Measurements from ENCODE around the gene LEPR.
A peak's percentile ranks its signal among the peaks of the same experiment; 100 is the strongest.

The LEPR gene

DNA sequence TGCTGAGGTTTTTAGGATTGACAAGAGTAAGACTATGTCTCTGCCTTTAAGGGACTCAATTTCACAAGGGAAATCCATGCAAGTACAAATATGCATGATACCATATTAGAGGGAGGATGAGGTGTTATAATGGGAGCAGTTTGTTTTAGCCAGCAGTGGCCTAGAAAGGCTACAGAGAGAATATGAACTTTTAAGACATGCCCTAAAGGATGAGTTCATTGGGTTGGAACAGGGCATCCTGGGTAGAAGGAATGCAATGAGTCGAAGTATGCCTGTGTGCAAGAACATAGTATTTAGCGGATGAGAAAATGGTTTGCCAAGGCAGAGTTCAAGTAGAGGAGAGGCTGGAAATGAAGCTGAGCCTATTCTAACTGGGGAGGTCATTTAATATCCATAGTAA, 32.6 kb upstream of the LEPR start:
- TF ChIP-seq, protein P1, sequence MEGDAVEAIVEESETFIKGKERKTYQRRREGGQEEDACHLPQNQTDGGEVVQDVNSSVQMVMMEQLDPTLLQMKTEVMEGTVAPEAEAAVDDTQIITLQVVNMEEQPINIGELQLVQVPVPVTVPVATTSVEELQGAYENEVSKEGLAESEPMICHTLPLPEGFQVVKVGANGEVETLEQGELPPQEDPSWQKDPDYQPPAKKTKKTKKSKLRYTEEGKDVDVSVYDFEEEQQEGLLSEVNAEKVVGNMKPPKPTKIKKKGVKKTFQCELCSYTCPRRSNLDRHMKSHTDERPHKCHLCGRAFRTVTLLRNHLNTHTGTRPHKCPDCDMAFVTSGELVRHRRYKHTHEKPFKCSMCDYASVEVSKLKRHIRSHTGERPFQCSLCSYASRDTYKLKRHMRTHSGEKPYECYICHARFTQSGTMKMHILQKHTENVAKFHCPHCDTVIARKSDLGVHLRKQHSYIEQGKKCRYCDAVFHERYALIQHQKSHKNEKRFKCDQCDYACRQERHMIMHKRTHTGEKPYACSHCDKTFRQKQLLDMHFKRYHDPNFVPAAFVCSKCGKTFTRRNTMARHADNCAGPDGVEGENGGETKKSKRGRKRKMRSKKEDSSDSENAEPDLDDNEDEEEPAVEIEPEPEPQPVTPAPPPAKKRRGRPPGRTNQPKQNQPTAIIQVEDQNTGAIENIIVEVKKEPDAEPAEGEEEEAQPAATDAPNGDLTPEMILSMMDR (IDR thresholded peaks at IDR 0.05; ENCODE audit: insufficient read depth, low read depth, low read length, missing control alignments) = no peak
- DNase-seq (ENCODE audit: low read depth) = no peak
- no peak overlapping the region for H3K4me3 ChIP-seq (ENCODE audit: low read depth, low read length)

DNA sequence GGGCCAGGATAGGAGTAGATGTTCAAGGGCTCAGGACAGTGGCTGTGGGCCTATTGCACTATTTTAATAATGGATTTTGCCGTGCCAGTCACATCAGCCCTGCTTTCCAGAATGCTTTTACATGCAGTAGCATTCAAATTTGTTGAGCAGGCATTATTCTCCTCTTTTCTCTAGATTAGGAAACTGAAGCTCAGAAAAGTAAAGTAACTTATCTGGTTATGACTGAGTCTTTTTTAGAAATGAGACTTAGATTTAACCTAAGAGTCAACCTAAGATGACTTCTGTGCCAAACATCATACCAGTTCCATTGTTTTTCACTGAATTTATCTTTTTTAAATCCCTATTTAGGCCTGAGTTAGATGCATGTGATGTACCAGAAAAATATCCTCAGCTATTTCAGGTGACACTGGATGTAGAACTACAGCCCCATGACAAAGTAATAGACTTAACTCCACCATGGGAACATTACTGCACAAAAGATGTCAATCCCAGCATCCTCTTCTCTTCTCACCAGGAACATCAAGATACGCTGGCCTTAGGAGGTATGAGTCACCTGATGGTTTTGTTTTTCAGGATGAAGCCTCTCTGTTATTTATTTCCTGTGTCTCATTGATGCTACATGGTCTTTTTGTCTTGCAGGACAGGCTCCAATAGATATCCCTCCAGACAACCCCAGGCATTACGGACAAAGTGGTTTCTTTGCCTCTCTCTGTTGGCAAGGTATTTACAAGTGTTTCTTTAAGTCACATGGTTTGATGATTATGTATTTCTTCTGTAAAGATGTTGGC, 31.4 kb upstream of the LEPR start:
- no peak for DNase-seq (ENCODE audit: low read depth)
- H3K4me3 ChIP-seq (ENCODE audit: low read depth, low read length) = no peak overlapping the region
- TF ChIP-seq, protein P1 (IDR thresholded peaks at IDR 0.05; ENCODE audit: insufficient read depth, low read depth, low read length, missing control alignments) = no peak

DNA sequence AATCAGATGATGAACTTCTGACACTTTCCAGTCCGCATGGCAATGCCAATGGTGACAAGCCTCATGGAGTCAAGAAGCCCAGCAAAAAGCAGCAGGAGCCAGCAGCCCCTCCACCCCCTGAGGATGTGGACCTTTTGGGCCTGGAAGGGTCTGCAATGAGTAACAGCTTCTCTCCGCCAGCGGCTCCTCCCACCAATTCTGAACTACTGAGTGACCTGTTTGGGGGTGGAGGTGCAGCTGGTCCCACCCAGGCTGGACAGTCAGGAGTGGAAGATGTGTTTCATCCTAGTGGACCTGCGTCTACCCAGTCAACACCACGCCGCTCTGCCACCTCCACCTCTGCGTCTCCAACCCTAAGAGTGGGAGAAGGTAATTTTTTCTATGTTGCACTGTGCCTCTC, 28.0 kb upstream of the LEPR start:
- no peak for DNase-seq (ENCODE audit: low read depth)
- TF ChIP-seq, protein P1 (IDR thresholded peaks at IDR 0.05; ENCODE audit: insufficient read depth, low read depth, low read length, missing control alignments) = no peak
- H3K4me3 ChIP-seq (ENCODE audit: low read depth, low read length) = no peak overlapping the region

DNA sequence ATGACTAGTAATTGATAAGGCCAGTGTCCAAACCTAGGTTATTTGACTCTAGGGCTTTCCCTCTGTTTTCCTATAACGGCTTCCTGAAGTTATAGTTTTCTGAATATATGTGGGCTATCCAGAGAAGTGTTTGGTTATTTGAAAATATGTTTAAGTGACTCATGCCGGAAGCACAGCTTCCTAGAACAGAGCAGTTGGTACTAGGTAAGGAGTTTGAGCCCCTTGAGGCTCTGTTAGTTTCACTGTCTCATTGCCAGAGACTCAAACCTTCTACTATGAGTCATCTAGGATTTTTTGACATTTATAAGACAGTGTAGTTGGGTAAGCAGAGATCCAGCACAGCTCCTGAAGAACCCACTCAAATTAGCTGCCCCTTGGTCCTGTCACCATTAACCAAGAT, 27.1 kb upstream of the LEPR start:
- TF ChIP-seq, protein P1 (IDR thresholded peaks at IDR 0.05; ENCODE audit: insufficient read depth, low read depth, low read length, missing control alignments) = no peak
- DNase-seq (ENCODE audit: low read depth) = peak; percentile 73
- no peak overlapping the region for H3K4me3 ChIP-seq (ENCODE audit: low read depth, low read length)

DNA sequence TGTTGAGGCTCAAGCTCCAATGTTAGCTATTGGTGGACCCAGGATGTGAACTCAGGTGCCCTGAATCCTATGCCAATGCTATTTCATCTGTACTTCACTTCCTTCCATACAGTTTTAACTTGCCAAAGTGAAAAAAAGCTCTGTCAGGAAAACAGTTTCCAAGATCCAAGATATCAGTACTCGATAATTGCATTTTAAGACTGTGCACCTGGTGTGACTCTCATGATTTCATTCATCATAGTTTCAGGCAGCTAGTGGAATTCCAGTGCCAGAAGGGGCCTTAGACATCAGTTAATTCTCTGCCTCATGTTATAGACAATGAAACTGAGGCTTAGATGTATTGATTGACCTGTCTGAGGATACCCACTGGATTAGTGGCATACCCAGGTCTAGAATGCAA, 26.5 kb upstream of the LEPR start:
- TF ChIP-seq, protein P1 (IDR thresholded peaks at IDR 0.05; ENCODE audit: insufficient read depth, low read depth, low read length, missing control alignments) = no peak
- no peak for DNase-seq (ENCODE audit: low read depth)
- H3K4me3 ChIP-seq (ENCODE audit: low read depth, low read length) = no peak overlapping the region

DNA sequence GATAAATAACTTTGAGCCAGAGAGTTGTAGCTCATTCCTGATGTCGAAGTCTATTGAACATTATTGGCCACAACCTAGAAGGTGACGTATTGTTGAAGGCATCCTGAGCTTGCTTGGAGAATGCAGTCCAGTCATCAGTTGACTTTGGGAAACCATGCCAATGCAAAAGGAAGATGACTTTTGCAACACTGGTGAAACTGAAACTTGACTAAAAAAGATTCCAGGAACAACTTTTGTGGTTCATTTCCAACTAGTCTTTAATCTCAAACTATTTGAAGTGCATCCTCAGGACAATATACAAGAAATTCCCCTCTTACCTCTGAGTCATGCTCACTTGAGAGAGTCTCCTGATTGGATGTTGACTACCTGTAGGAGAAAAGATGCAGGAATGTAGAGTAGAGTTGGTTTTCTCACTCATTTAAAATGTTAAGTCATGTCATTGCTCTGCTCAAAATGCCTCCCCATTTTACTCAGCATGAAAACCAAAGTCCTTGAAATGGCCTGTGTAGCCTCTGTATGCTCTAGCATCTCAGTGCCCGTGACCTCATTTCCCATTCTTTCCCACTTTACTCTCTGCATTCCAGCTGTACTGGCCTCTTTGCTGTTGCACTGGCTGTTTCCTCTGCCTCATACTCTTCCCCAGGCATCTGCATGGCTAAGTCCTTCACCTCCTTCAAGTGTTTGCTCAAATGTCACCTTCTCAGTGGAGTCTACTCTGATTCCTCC, 24.4 kb upstream of the LEPR start:
- TF ChIP-seq, protein P1 (IDR thresholded peaks at IDR 0.05; ENCODE audit: insufficient read depth, low read depth, low read length, missing control alignments) = no peak
- DNase-seq (ENCODE audit: low read depth) = peak; percentile 20
- H3K4me3 ChIP-seq (ENCODE audit: low read depth, low read length) = no peak overlapping the region

Data from GM12865 (cell line).